HG02610 (cell line): ENCODE measurements around the gene P4HA2.
A peak's percentile ranks its signal among the peaks of the same experiment; 100 is the strongest.

Source experiments
- ATAC-seq: cut with Tn5 transposase; IDR thresholded peaks from one replicate; pipeline ENCODE4 v1.9.1; 2021; ENCODE audit warnings: mild to moderate bottlenecking, moderate library complexity; ENCODE audit not compliant: unreplicated experiment

The P4HA2 gene

DNA sequence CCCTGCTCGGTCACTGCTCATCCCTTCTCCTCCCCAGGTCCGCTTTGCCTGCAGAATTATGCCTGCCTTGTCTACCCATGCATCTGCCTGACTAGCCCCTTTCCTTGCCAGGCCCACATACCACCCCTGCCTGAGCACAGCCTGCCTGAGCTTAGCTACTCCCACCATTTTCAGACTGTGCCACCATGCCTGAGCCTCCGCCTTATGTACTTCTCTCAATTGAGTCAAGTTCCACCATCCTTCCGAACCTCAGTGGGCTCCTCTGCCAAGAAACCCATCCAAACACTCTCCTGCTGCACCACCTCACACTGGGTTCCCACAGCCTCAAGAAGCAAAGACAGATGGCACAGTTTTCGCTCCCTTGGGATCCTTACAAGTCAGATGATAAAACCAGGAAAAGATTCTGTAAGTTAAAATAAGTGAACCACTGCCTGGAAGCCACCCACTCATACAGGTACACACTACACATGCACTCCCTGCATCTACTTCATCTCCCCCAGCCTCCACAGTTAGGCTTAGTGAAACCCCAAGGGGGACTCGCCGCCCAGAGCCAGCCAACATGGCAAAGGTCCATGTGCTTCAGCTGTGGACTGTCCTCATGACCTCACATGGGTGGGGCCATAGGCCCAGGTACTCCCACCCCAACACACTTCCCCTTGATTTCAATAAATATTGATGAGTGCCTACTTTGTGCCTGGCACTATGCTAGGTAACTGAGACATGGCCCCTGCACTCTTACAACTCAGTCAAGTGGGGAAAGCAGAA is 23.1 kb downstream of the P4HA2 start:
- ATAC-seq = no peak

DNA sequence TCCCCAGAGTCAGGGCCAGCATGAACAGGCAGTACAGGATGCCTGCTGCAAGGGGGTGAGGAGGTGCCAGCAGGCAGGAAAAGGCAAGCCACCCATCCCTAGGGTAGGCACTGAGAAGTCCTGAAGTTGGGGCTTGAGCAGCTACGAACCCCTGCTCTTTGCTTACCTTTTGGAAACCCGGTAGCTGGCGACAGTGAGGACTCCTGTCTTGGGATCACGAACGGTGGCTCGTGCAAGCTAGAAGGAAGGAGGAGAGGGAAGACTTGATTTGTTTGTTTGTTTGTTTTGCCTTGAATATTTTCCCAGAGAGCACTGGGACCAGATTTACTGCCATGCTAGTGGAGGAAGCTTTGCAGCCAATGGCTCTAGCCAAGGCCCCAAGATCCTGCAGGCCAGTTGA is 23.7 kb downstream of the P4HA2 start:
- ATAC-seq = no peak

DNA sequence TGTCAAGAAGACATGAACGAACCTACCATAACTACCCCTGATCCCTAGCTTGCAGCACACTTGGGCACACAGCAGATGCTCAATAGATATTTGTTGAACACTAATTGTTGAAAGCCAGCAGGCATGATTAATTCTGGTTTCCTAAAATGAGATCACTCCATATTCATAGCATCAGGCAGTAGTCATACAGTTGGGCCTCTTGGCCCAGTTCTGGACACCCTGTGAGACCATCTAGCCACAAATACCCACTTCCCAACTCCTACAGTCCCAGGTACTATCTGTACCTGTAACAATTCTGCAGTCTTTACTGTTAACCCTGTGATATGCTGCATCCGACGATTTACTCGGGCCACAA is 24.2 kb downstream of the P4HA2 start:
- ATAC-seq = peak; percentile 43

DNA sequence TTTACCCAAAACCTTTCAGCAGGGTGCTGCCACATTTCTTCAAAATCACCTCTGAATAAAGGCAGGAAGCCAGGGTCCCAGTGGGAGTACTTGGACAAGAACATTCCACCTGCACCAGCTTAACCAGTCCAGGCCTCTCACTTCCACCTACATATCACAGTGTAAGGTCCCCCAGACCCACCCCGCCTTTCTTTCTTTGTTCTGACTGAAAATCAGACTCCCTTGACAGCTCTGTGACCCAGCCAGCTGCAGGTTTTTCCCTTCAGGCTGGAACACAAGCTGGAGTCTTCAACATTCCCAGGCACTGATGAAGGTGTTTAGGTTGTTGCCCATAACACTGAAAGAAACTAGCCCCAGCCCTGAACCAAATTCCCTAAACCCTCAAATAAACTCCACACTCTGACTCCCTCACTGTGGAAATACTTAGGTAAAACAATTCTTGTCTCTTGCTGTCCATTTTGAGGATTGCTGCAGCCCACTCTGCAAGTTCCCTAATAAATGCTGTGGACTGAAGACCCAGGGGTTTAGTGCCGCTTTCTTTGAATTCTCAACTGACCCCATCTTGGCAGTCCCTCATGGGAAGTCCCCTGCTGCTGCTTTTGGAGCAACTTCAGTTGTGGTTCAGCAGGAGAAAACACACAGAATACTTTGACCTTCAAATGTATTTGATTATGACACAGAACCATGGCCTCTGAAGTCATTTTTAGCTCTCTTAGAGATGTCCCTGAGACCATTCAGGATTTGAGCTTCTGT is 24.8 kb downstream of the P4HA2 start:
- peak; percentile 19 for ATAC-seq

DNA sequence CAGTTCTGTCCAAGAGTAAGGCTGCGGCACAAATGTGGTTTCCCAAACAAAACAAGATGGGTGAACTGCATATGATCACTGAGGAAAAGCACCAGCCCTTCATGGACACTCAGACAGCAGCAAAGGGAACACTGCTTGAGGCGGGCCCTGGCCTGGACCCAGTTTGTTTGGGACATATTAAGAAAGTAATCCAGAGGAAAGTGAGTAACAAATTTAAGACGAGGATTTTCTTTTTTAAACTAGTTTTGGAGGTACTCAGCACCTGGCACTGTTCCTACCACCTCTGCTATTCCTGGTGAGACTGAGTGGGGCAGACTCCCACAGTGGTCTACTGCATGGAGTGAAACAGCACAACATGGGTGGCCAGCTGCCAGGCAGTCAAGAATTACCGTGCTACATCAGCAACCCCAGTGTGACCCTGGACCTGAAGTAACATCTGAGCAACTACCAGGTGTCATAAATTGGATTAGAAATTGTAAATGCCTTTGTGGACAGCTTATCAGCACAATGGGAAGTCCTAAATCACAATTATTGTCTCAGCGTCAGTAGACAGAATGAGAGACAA is 28.5 kb downstream of the P4HA2 start:
- no peak for ATAC-seq

DNA sequence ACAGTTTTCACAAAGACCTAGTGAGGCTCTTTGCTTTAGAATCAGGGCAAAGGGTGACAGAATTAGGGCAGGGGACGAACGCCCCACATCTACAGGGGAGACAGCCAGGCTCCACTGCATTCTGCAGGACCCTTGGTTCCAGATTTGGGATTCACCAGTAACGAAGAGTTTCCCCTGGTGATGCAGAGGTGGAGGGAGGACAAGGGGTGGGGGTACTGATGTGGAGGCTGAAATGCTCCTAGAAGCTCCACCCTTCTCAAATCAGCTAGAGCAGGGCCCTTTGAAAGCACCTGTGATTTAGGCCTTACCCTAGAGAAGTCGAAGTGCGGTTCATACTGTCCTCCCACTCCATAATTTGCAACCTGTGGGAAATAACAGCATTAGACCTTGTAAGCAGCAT is 29.1 kb downstream of the P4HA2 start:
- ATAC-seq = no peak

DNA sequence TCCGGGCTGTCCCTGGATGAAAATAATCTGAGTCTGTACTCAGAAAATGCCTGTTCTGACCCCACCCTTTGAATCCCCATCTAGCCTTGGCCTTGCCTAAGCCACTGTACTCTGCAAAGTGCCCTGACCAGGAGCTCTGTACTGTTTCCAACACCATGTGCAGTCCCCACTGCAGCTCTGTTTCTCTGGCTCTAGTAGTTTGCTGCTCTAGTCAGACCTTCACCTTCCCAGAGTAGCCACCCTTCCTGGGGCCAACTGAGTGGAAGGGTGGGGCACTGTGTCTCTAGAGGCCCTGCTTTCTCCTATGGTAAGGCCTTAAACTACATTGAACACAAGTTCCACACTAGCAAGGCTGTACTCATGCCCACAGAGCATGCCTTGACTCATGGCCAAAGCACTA is 31.9 kb downstream of the P4HA2 start:
- no peak for ATAC-seq

DNA sequence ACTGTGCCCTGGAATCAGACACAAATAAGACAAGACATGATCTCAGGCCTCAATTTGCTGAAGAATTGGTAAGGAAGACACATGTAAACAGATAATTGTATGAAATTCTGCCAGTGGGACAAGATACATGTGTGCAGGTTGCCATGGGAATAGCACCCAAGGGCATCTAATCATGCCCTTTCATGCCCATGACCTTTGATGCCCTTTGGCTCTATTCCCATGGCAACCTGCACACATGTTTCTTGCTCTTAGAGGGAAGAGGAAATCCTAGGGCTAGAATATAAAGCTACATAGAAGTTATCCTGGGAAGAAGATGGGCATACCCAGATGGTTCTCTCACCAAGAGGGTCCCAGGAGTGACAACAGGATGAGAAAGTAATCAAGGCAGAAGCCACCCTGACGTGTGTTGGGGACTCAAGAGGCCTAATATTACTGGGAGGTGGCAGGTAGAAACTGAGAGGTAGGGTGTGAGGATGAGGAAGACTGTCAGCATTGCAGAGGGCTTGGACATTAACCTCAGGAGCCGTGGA is 34.4 kb downstream of the P4HA2 start:
- ATAC-seq = no peak

DNA sequence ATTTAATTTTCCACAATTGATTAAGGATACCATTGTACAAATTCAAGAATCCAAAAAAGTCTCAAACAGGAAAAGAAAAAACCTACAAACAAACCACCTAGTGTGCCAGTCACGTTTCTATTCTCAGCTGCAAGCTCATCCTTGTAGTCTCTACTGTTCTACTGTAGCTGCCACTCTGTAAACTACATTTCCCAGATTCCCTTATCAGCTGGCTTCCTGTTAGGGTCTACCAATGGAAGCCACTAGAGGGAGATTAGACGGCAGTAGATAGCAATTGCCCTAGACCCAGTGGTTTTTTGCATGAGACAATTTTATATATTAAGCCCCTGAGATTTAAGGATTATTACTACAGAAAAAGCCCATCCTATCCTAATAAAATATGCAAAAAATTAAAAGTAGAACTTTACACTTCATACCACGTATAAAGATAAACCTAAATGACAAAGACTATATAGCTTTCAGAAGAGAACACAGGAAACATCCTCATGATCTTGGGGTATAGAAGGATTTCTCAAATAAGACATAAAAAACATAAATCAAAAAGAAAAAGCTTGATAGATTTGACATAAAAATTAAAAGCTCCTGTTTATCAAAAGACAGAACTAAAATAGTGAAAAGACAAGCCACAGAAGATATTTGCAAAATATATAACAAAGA is 37.4 kb downstream of the P4HA2 start:
- peak; percentile 91 for ATAC-seq

DNA sequence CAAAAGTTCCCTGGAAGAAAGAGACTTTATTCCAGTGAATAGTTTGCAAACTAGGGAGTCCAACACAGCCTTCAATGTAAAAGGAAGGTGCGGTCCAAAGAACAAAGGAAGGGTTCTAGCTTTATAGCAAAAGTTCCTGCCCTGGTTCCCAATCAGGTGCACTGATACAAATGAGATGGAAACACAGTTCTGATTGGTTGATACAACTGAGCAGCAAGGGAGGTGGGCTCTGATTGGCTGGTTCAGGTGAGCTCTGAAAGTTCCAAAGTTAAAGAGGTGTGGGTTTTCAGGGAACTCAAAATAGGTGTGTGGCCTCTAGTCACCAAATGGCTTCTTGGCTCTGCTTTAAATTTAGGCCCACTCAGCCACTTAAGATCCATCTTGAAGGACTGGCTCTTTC is 43.1 kb downstream of the P4HA2 start:
- no peak for ATAC-seq

DNA sequence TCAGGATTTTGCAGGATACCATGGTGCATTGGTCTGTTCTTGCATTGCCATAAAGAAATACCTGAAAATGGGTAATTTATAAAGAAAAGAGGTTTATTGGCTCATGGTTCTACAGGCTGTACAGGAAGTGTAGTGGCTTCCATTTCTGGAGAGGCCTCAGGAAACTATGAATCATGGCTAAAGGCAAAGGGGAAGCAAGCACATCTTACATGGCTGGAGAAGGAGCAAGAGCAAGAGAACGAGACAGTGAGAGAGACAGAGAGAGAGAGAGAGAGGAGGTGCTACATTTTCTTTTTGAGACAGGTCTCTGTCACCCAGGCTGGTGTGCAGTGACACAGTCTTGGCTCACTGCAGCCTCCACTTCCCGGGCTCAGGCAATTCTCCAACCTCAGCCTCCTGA is 43.9 kb downstream of the P4HA2 start:
- no peak for ATAC-seq

DNA sequence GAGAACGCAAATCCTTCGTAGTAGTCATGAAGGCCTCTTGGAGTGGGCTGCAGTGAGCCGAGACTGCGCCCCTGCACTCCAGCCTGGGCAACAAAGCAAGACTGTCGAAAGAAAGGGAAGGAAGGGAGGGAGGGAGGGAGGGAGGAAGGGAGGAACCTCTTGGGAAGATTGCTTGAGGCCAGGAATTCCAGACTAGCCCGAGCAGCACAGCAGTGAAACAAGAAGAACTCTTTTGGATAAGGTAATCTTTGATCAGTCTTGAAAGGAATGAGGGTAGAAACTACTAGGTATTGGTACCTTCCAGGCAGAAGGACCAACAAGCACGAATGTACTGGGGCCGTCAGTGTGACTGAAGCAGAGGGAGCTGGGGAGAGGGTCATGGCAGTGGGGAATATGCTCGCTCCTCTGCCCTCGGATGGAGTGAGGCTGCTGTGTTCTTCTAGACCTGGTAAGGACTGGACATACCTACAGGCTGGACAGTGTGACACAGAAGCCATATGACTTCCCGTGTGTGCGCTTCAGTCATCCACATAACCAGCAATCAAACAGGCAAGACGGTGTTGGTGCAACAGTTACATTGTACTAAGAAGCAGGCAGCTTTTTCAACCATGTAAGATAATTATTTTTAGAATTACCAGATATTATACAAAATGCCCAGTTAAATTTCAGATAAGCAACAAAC is 45.2 kb downstream of the P4HA2 start:
- ATAC-seq = no peak

DNA sequence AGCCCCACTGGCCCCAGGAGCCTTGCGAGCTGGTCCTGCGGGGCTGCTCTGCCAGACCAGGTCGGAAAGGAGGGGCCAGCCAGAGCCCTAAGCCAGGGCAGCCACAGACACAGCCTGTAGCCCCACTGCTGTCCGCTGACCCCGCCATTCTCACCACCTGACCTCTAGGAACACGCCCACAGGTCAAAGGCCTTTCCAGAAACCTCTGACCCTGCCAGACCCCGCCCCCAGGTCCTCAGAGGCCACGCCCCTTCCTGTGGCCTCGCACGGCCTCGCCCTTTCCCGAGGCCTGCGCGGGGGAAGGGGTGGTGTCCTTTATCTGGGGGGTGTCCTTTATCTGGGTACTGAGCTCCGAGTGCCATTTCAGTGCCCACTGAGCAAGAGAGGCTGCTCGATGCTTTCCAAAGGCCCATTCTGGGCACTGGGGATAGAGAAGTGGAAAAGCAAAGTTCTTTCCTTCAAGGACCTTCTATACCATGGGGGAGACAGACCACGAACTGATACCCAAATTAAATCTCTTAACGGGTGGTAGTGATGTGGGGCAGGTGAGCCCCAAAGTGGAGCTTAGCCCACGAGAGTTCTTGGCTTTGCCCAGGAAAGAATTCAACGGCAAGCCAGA is 46.5 kb downstream of the P4HA2 start:
- no peak for ATAC-seq

DNA sequence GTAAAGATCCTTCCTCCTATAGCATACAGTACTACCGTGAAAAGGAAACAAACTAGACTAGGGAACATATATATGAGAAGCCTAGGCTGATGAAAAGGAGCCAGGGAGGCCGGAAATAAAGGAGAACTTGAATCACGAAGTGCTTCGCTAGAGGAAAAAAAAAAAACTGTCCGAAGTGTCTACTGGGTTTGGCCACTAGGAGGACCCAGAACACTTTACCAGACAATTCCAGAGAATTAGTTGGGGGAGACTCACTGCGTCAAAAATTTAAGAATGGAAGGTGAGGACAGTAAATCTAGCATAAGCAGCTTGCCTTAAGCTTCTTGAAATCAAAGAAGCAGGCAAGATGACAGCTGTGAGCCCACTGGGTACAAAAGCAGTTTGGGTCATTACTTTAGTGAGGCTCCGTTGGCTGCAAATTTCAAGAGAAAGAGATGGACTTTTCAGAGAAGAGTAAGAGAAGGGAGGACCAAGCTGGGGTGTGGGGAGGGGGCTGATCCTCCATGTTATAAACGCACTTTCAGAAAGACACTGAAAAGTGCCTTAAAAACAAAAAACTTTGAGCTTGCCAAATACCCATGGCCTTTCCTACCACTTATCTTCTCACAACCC is 47.4 kb downstream of the P4HA2 start:
- no peak for ATAC-seq

DNA sequence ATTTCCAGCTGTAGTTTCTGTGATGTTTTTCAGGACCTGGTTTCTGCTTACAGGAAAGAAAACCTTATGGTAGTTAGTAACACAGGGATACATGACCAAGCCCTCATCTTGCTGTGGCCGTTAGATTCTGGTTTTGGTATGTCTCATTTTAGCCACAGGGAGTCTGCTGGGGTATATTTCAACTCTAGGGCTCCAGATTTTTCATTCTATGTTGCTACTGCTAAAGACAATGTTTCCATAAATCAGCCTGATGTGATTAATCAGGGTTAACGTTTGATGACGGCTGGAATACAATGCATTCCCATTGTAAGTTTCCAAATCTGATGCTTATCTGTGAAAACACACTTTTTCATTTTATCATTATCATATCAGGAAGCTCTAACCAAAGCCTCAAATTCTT is 48.2 kb downstream of the P4HA2 start:
- ATAC-seq = peak; percentile 50

DNA sequence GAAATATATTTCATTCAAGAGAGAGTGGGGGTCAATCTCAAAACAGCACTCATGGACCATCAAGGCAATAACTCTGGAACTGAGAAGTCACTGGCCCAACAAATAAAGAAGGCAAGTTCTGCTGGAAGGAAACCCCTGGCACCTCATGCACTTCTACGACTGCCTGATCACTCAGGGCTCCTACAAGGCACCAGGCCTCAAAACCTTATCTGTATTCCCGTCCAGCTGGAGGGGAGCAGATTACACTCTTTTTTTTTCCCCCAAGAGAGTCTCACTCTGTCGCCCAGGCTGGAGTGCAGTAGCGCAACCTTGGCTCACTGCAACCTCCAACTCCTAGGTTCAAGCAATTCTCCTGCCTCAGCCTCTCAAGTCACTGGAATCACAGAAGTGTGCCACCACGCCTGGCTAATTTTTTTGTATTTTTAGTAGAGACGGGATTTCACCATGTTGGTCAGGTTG is 49.9 kb downstream of the P4HA2 start:
- no peak for ATAC-seq

DNA sequence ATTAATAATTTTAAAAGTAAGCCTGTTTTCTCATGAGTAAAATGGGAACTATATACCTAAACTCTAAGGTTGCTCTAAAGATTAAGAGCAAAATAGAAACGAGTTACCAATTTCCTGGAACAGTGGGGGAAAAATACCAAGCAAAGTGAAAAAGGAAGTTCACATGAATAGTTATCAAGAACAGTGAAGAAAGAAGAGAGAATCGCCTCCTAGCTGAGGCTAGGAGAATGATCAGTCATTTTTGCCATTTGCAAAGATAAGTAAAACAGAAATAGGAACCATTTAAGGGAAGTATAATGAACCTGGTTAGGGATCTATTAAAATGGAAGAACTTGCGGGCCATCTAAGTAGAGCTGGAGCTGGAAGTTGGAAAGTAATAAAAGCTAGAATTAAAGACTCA is 50.7 kb downstream of the P4HA2 start:
- peak; percentile 57 for ATAC-seq

DNA sequence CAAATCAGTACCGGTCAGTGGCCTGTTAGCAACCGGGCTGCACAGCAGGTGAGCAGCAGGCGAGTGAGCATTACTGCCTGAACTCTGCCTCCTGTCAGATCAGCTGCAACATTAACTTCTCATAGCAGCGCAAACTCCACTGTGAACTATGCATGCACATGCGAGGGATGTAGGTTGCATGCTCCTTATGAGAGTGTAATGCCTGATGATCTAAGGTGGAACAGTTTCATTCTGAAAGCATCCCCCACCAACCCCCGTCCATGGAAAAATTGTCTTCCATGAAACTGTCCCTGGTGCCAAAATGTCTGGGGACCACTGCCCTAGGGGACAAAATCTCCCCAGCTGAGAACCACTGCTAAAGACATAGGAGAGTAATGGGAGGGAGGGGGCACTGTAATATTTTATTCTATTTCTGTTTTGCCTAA is 51.1 kb downstream of the P4HA2 start:
- ATAC-seq = no peak

DNA sequence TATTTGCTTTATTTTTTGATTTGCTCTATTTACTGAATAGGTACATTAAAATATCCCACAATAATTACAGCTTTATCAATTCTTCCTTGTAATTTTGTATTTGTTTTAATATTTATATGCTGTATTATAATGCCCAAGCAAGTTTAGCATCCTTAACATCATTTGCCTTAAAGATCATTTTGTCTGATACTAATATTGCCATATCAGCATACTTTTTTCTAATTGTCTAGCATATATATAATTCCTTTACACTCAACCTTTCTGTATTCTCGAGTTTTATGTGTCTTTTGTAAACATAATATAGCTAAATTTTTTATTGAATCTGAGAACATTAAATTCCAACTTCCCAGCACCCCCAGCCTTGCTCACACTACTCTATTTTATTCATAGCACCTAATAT is 64.7 kb downstream of the P4HA2 start:
- no peak for ATAC-seq
